Brain microvascular endothelial cell (primary cell): ENCODE measurements around the gene S1PR4.

Experiments used
- DNase-seq: peaks from one replicate; pipeline ENCODE4 v3.0.0-alpha.2; 2020
- H3K27ac ChIP-seq: fragments of 250-450 bp; sonication (Bioruptor Pico); 2 replicates; pipeline ENCODE4 v1.5.1; 2020; ENCODE audit warnings: mild to moderate bottlenecking, moderate library complexity
- H3K27me3 ChIP-seq: fragments of 250-450 bp; sonication (Bioruptor Pico); replicated peaks from 2 replicates; pipeline ENCODE4 v1.5.1; 2020; ENCODE audit warnings: mild to moderate bottlenecking
- H3K36me3 ChIP-seq: fragments of 250-450 bp; sonication (Bioruptor Pico); replicated peaks from 2 replicates; pipeline ENCODE4 v1.5.1; 2020; ENCODE audit warnings: mild to moderate bottlenecking
- H3K4me3 ChIP-seq: 2 replicates; pipeline ENCODE4 v1.5.1; 2011; ENCODE audit warnings: low read depth, mild to moderate bottlenecking, control low read depth, low read length, moderate library complexity
- in situ Hi-C: cut with HindIII; loops from 2 replicates; pipeline ENCODE4 v1.10.0; 2017; ENCODE audit warnings: low sequenced_read_pairs, low pct_ligation_motif_present
- TF ChIP-seq, protein P1 (sequence below): IDR thresholded peaks from 2 replicates; pipeline ENCODE4 v1.5.1; 2011; ENCODE audit warnings: low read depth, mild to moderate bottlenecking, moderate library complexity, low read length, control low read depth, inconsistent platforms; ENCODE audit errors: missing control alignments

The S1PR4 gene

DNA sequence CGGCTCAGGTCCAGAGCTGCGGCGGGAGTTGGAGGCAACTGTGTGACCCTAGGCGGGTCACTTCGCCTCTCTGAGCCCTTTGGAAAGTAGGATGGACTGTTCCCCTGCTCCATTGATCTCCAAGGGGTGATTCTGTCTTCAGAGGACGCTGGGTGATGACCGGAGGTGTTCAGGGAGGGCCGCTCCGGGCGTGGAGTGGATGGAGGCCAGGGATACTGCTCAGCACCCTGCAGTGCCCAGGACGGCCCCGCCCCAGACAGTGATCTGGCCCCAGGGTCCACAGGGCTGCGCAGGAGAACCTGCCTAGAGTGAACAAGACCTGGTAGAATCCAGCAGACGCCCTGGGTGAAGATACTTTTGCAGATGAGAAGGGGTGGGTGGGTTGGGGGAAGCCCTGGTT lies 14.1 kb downstream of the S1PR4 start:
- Histone ChIP-seq H3K4me3 (no peak overlapping the region), H3K27me3 (no peaks in the 10 kb centered on the region), H3K36me3 (peaks cover 22% of the 10 kb centered on the region), H3K27ac (no peak overlapping the region)
- DNase-seq: no peak
- in situ Hi-C loops: no loop called here
- TF ChIP-seq, protein P1, sequence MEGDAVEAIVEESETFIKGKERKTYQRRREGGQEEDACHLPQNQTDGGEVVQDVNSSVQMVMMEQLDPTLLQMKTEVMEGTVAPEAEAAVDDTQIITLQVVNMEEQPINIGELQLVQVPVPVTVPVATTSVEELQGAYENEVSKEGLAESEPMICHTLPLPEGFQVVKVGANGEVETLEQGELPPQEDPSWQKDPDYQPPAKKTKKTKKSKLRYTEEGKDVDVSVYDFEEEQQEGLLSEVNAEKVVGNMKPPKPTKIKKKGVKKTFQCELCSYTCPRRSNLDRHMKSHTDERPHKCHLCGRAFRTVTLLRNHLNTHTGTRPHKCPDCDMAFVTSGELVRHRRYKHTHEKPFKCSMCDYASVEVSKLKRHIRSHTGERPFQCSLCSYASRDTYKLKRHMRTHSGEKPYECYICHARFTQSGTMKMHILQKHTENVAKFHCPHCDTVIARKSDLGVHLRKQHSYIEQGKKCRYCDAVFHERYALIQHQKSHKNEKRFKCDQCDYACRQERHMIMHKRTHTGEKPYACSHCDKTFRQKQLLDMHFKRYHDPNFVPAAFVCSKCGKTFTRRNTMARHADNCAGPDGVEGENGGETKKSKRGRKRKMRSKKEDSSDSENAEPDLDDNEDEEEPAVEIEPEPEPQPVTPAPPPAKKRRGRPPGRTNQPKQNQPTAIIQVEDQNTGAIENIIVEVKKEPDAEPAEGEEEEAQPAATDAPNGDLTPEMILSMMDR: no peak

DNA sequence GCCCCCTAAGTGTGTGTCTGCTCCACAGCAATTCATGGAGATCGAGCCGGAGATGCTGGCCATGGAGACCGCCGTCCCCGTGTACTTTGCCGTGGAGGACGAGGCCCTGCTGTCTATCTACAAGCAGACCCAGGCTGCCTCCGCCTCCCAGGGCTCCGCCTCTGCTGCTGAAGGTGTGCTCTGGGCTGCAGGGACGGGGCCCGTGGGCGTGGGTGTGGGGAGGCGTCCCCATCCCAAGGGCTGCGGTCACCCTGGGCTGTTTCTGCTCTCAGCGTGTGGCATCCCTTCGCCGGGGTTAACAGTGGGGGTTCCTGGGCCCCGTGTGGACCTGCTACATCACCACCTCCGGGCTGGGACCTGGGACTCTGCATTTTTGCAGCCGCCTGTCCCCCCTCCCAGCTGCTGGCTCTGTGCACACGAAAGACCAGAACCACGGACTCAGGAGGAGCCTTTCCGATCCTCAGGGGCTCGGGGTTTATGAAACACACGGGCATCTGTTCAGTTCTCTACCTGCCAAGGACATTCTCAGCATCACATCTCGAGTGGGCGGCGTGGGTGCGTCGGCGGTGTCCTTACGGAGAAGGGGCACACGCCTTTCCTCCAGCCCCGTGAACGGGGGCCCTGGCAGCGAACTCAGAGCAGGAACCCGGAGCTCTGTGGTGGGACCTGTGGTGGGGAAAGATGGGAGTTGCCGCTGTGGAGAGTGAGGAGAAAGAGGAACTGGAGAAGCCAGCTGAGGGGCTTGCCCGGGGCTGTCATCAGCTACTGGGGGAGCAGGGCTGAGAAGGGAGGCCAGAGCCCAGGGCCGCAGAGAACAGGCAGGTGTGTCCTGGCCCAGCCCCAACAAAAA lies 14.9 kb downstream of the S1PR4 start:
- DNase-seq: no peak
- H3K27me3 ChIP-seq: no peaks in the 10 kb centered on the region
- H3K27ac ChIP-seq: no peak overlapping the region
- TF ChIP-seq, protein P1: no peak
- H3K4me3 ChIP-seq: no peak overlapping the region
- in situ Hi-C loops: no loop called here
- H3K36me3 ChIP-seq: peaks cover 22% of the 10 kb centered on the region

DNA sequence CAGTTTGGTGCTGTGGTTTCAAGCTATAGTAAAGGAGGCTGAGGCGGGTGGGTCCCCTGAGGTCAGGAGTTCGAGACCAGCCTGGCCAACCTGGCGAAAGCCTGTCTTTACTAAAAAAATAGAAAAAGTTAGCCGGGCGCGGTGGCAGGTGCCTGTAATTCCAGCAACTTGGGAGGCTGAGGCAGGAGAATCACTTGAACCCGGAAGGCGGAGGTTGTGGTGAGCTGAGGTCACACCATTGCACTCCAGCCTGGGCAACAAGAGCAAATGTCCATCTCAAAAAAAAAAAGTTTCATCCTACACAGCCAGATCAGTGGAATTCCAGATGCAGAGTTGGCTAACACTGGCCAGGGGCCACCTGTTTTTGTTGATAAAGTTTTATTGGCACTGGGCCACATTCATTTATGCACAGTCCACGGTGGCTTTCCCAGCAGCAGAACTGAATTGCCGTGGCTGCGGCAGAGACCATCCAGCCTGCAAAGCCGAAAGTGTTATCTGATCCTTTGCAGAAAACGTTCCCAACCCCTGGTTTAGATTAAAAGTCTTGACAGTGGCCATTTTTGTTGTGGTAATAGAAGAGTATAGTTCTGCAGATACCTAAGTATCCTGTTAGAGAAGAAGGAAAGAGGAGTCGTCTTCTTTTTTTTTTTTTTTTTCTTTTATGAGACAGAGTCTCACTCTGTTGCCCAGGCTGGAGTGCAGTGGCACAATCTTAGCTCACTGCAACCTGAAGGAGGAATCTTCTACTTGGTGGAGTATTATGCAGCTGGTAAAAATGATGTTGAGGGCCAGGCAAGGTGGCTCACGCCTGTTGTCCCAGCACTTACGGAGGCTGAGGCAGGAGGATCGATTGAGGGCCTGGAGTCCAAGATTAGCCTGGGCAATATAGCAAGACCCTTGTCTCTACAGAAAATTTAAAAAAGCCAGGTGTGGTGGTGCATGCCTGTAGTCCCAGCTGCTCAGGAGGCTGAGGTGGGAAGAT lies 15.8 kb downstream of the S1PR4 start:
- TF ChIP-seq, protein P1: no peak
- H3K4me3 ChIP-seq: no peak overlapping the region
- in situ Hi-C loops: no loop called here
- peaks cover 22% of the 10 kb centered on the region for H3K36me3 ChIP-seq
- no peaks in the 10 kb centered on the region for H3K27me3 ChIP-seq
- no peak for DNase-seq
- H3K27ac ChIP-seq: no peak overlapping the region

DNA sequence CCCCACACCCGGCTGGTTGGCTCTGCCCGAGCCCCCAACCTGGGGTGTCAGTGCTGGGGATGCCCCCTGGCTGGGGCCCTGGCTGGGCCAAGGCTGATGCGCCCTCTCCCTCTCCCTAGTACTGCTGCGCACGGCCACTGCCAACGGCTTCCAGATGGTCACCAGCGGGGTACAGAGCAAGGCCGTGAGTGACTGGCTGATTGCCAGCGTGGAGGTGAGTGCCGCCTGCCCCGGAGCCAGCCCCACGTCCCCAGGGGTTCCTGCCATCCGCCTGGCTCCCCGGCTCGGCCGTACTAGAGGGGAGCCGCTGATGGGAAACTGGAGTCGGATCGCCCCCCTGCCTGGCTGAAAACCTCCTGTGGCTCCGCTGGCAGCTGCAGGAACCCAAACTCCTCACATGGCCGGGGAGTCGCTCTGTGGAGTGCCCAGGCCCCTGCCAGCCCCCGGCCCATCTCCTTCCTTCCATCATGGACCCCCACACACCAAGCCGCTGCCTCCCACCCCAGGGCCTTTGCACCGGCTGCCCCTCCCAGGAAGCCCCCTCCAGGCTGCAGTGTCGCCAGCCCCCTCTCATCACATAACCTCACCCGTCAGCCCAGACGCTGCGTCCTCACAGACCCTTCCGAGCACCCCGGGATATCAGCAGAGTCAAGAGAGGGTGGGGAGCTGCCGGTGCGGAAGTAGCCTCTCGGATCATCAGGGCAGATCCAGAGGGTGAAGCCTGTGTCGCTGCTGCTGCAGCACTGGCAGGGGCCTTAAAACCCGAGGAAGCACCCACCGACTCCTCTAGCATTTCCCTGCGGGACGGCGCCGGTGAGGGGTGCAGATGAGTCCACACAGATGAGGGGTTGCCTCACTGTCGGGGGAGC lies 17.7 kb downstream of the S1PR4 start:
- no peaks in the 10 kb centered on the region for H3K27me3 ChIP-seq
- H3K4me3 ChIP-seq: no peak overlapping the region
- peaks cover 22% of the 10 kb centered on the region for H3K36me3 ChIP-seq
- in situ Hi-C loops: no loop called here
- no peak overlapping the region for H3K27ac ChIP-seq
- TF ChIP-seq, protein P1: no peak
- no peak for DNase-seq

DNA sequence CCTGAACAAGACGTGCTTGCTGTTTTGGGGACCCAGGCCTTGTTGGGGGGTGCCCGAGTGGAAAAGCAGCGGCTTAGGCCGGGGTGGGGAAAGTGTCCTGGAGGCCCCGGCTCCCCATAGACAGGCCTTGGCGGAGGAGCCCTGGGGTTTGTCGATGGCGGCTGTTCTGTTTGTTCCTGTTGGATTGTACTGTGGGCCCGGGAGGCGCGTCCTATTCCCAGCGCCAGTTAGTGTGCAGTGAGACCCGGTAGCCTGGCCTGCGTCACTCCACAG lies 18.3 kb downstream of the S1PR4 start:
- DNase-seq: no peak
- Histone ChIP-seq H3K27ac (no peak overlapping the region), H3K36me3 (peaks cover 22% of the 10 kb centered on the region), H3K4me3 (no peak overlapping the region), H3K27me3 (no peaks in the 10 kb centered on the region)
- in situ Hi-C loops: no loop called here
- TF ChIP-seq, protein P1: no peak
